Kidney epithelial cell (primary cell): ENCODE results near the gene DIAPH3. TPM values are rescaled to one million over a fixed set of nuclear protein-coding genes. Genes with fewer than 3 reads are reported as not detected.

Experiments used
- DNase-seq: peaks from one replicate; pipeline ENCODE4 v3.0.0-alpha.2; 2010; ENCODE audit warnings: low read depth
- H3K27me3 ChIP-seq: 2 replicates; pipeline ENCODE4 v1.6.0; 2011; ENCODE audit warnings: low read length; ENCODE audit not compliant: control insufficient read depth, insufficient read depth
- H3K36me3 ChIP-seq: 2 replicates; pipeline ENCODE4 v1.5.1; 2011; ENCODE audit warnings: low read length; ENCODE audit not compliant: control insufficient read depth, insufficient read depth
- H3K4me3 ChIP-seq: 2 replicates; pipeline ENCODE4 v1.5.1; 2011; ENCODE audit warnings: low read depth, mild to moderate bottlenecking, control low read depth, low read length
- total RNA-seq: library from RNA; depleted of rRNA; stranded (reverse); fragments of >200 nt; gene quantifications from 2 replicates; pipeline ENCODE4 v1.2.3, GENCODE V29; 2015
- TF ChIP-seq, protein P1 (sequence below): IDR thresholded peaks from 2 replicates; pipeline ENCODE4 v1.5.1; 2011; ENCODE audit warnings: mild to moderate bottlenecking, moderate library complexity, low read length, control low read depth, inconsistent platforms; ENCODE audit not compliant: insufficient read depth, poor library complexity, severe bottlenecking

The DIAPH3 gene
- total RNA-seq, 1 donor from 2014 or later = 7.5 TPM

DNA sequence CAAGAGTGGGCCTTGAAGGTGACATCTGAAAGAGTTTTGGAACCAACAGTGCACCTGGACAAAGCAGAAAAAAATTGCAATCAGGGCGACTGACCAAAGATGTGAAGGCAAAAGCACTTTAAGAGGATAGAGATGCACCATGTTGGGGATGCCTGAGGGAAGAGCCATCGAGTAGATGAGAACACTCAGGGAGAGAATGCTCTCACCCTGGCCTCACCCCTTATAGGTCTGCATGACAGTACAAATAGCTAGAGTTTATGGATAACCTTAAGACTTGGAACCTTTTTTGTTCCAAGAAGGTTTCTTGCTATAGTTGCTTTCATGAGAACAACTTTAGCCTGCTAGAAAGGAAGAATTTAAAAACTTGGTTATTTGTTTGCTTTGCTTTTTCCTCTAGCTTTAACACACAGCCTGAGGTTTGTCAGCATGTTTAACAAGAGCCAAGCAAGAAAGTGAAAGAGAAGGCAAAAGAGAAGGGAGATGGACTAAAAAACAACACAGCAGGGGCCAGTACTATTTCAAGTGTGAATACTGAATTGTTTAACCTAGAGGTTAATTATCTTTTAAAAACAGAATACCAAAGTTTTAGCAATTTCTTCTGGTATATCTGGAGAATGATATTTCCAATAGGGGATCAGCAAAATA is 418.9 kb downstream of the DIAPH3 start:
- Histone ChIP-seq H3K36me3 (no peaks in the 10 kb centered on the region), H3K4me3 (no peak overlapping the region), H3K27me3 (no peaks in the 10 kb centered on the region)
- TF ChIP-seq, protein P1, sequence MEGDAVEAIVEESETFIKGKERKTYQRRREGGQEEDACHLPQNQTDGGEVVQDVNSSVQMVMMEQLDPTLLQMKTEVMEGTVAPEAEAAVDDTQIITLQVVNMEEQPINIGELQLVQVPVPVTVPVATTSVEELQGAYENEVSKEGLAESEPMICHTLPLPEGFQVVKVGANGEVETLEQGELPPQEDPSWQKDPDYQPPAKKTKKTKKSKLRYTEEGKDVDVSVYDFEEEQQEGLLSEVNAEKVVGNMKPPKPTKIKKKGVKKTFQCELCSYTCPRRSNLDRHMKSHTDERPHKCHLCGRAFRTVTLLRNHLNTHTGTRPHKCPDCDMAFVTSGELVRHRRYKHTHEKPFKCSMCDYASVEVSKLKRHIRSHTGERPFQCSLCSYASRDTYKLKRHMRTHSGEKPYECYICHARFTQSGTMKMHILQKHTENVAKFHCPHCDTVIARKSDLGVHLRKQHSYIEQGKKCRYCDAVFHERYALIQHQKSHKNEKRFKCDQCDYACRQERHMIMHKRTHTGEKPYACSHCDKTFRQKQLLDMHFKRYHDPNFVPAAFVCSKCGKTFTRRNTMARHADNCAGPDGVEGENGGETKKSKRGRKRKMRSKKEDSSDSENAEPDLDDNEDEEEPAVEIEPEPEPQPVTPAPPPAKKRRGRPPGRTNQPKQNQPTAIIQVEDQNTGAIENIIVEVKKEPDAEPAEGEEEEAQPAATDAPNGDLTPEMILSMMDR = no peak
- no peak for DNase-seq

DNA sequence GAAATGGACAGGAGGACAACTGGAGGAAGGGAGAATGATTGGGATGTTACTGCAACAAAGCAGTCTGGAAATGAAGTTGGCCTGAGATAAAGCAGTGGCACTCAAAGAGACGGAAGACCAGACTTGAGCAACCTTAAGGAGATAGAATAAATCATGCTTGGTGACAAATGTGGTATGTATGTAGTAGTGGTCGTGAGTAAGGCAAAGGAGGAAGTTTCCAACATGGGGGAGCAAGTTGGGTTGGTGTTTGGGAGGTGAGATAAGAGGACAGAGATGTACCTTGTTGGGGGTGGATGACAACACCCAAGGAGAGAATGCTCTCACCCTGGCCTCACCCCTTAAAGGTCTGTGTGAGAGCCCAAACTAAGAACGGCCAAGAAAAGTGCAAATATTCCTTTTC is 420.5 kb downstream of the DIAPH3 start:
- Histone ChIP-seq H3K27me3 (no peaks in the 10 kb centered on the region), H3K4me3 (no peak overlapping the region), H3K36me3 (no peaks in the 10 kb centered on the region)
- TF ChIP-seq, protein P1 = no peak
- no peak for DNase-seq

- TF ChIP-seq, protein P1 = no peak
- DNase-seq = no peak
- Histone ChIP-seq H3K27me3 (no peaks in the 10 kb centered on the region), H3K4me3 (no peak overlapping the region), H3K36me3 (no peaks in the 10 kb centered on the region)
Measured at GRCh38 chr13:59742467-59742866, 421.3 kb downstream of the DIAPH3 start.

- Histone ChIP-seq H3K27me3 (no peaks in the 10 kb centered on the region), H3K4me3 (no peak overlapping the region), H3K36me3 (no peaks in the 10 kb centered on the region)
- DNase-seq = no peak
- TF ChIP-seq, protein P1 = no peak
Measured at GRCh38 chr13:59738921-59739320, 424.8 kb downstream of the DIAPH3 start.

- Histone ChIP-seq H3K4me3 (no peak overlapping the region), H3K36me3 (no peaks in the 10 kb centered on the region), H3K27me3 (no peaks in the 10 kb centered on the region)
- DNase-seq = no peak
- TF ChIP-seq, protein P1 = no peak
Measured at GRCh38 chr13:59734393-59734792, 429.3 kb downstream of the DIAPH3 start.

DNA sequence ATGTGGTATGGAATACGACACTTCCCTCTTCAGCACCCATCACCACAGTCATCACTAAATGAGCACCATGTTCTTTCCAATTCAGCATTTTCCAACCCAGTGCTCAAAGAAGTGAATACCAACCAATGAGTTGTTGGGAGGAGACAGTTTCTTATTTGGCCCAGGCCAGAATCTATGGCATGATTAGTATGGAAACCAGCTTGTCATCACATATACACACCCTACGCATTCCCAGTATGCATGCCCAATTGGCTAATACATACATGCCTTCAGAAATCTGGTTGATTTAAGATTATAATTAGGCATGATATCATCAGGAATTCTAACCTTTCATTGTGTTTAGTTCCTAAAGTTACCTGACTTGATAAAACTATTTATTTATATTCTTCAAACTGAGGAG is 430.0 kb downstream of the DIAPH3 start:
- H3K27me3 ChIP-seq = no peaks in the 10 kb centered on the region
- DNase-seq = no peak
- TF ChIP-seq, protein P1 = no peak
- no peaks in the 10 kb centered on the region for H3K36me3 ChIP-seq
- H3K4me3 ChIP-seq = no peak overlapping the region
